ENCODE data around the gene SP6. TPM values are rescaled to one million over a fixed set of nuclear protein-coding genes. Genes with fewer than 3 reads are reported as not detected.

Gene SP6
- total and polyA plus RNA-seq, 2 of the 4 experiments (the other 2 are of a cell fraction) = under 0.01 to 0.31 TPM

GRCh38 chr17:47853616-47854015, 2.7 kb upstream of the SP6 start:
- 37% methylated on average over 3 of the region's 5 CpGs; no CpG with 5 or more reads in 1 of the 2 experiments for WGBS, 2 experiments (ENCODE audit: extremely low coverage in 2 of 2, insufficient read length in 1 of 2)
- TF ChIP-seq RAD21 (IDR thresholded peaks at IDR 0.05; ENCODE audit: low read length) = no peak
- no peak for TF ChIP-seq SMC3 (IDR thresholded peaks at IDR 0.05; ENCODE audit: low read depth, low read length)
- no peak for TF ChIP-seq NFE2L2 (IDR thresholded peaks at IDR 0.05; ENCODE audit: low read depth, low read length)
- no peak for TF ChIP-seq USF2 (IDR thresholded peaks at IDR 0.05; ENCODE audit: low read depth, low read length)
- no peak for TF ChIP-seq MAZ (IDR thresholded peaks at IDR 0.05; ENCODE audit: borderline replicate concordance, low read depth, low read length)
- no peak for TF ChIP-seq MAFK (IDR thresholded peaks at IDR 0.05; ENCODE audit: low read depth, low read length)
- TF ChIP-seq MXI1 (IDR thresholded peaks at IDR 0.05; ENCODE audit: borderline replicate concordance, low read depth, low read length) = no peak
- no peak overlapping the region for H3K9ac ChIP-seq (ENCODE audit: low read depth, low read length)
- in situ Hi-C loops (cut with MboI; ENCODE audit: low sequenced_read_pairs) (no loop called here), intact Hi-C loops (cut with micrococcal nuclease) (no loop called here), dilution Hi-C loops (cut with HindIII; ENCODE audit: low sequenced_read_pairs, unreplicated experiment) (no loop called here)
- H3K9me1 ChIP-seq (ENCODE audit: insufficient read depth, low read length) = no peaks in the 10 kb centered on the region
- H3K23ac ChIP-seq (ENCODE audit: low read depth, low read length) = no peak overlapping the region
- ChIA-PET POLR2A (ENCODE audit: unreplicated experiment) (no interaction called here), CTCF (no interaction called here)
- no peak overlapping the region for H3K4ac ChIP-seq (ENCODE audit: low read depth, low read length)
- H3K4me2 ChIP-seq (ENCODE audit: low read depth, low read length) = no peak overlapping the region
- H3K36me3 ChIP-seq (ENCODE audit: control insufficient read depth, insufficient read depth, low read length) = no peaks in the 10 kb centered on the region
- ATAC-seq (ENCODE audit: low read depth) (no peak), DNase-seq (no peak)
- H4K5ac ChIP-seq (ENCODE audit: low read depth, low read length) = no peak overlapping the region
- H2AK9ac ChIP-seq (replicated peaks; ENCODE audit: low read depth, low read length, poor library complexity) = no peak overlapping the region
- H3K56ac ChIP-seq (ENCODE audit: extremely low read depth, insufficient read depth, low read length) = no peak overlapping the region
- H4K91ac ChIP-seq (ENCODE audit: insufficient read depth, low read depth, low read length) = no peak overlapping the region
- H3K9me3 ChIP-seq (ENCODE audit: control insufficient read depth, insufficient read depth, low read length) = no peaks in the 10 kb centered on the region
- H3K27ac ChIP-seq (ENCODE audit: insufficient read depth, low read length) = no peak overlapping the region
- no peak overlapping the region for H2AK5ac ChIP-seq (ENCODE audit: low read depth, low read length)
- no peak overlapping the region for H2BK5ac ChIP-seq (ENCODE audit: low read depth, low read length, poor library complexity, severe bottlenecking)
- H3K4me1 ChIP-seq (ENCODE audit: control insufficient read depth, insufficient read depth, low read length) = no peaks in the 10 kb centered on the region
- no peak overlapping the region for H2AFZ ChIP-seq (replicated peaks; ENCODE audit: low read length, poor library complexity)
- no peak overlapping the region for H2BK15ac ChIP-seq (ENCODE audit: low read depth, low read length)
- H4K8ac ChIP-seq (ENCODE audit: low read depth in 2 of 2, low read length in 2 of 2) = no peak overlapping the region
- H2BK20ac ChIP-seq (ENCODE audit: low read depth, low read length) = no peak overlapping the region
- no peak overlapping the region for H3K4me3 ChIP-seq (ENCODE audit: insufficient read depth, low read depth, low read length)
- H3K27me3 ChIP-seq (ENCODE audit: control insufficient read depth, insufficient read depth, low read length) = peaks cover 75% of the 10 kb centered on the region
- BruUV-seq (replicated peaks) = no TSS peak
- H4K20me1 ChIP-seq (ENCODE audit: insufficient read depth, low read length) = no peaks in the 10 kb centered on the region
- no peak overlapping the region for H3K14ac ChIP-seq (replicated peaks; ENCODE audit: low read depth, low read length)
- H3K79me1 ChIP-seq (ENCODE audit: low read depth in 1 of 2, low read length in 2 of 2) = no peaks in the 10 kb centered on the region
- no peak overlapping the region for H2BK120ac ChIP-seq (ENCODE audit: low read depth, low read length)
- no peak overlapping the region for H3K18ac ChIP-seq (ENCODE audit: low read depth, low read length)
